ENCODE results near the gene TUBGCP2. TPM values are rescaled to one million over a fixed set of nuclear protein-coding genes. Genes with fewer than 3 reads are reported as not detected.

The TUBGCP2 gene
- total and polyA plus RNA-seq, 9 of the 15 experiments (the other 6 are each of a cell fraction or from before 2014, with no cell fraction given), result 4.3 to 56.6 (median 28.4) TPM

- Histone ChIP-seq H3K4me1 (replicated peaks in 1 of 2; ENCODE audit: control insufficient read depth in 2 of 2, insufficient read depth in 2 of 2, low read length in 2 of 2) (peaks cover 18 to 33% of the 10 kb centered on the region in 2 experiments), H3K27ac (ENCODE audit: extremely low read depth, low read depth, low read length) (no peak overlapping the region), H3K4me2 (ENCODE audit: insufficient read depth, low read length) (no peak overlapping the region), H3K36me3 (ENCODE audit: control insufficient read depth, insufficient read depth, low read length) (peaks cover 39% of the 10 kb centered on the region; the same call in 2 of the 3 replicates), H3K27me3 (ENCODE audit: control insufficient read depth in 2 of 2, insufficient read depth in 2 of 2, low read length in 2 of 2) (no peaks in the 10 kb centered on the region), H3K79me2 (ENCODE audit: control insufficient read depth, insufficient read depth, low read length) (peaks cover 57% of the 10 kb centered on the region), H4K20me1 (replicated peaks; ENCODE audit: control insufficient read depth, insufficient read depth, low read length) (no peaks in the 10 kb centered on the region; the same call in 1 of the 2 replicates), H3K4me3 (no peak overlapping the region), H2AFZ (ENCODE audit: low read depth, low read length) (no peak overlapping the region), H3K9me1 (ENCODE audit: control insufficient read depth, insufficient read depth, low read length) (no peaks in the 10 kb centered on the region), H3K9ac (ENCODE audit: insufficient read depth in 1 of 2, low read depth in 2 of 2, low read length in 2 of 2) (peak overlapping the region in 1 of 2 experiments; percentile 68; a peak in 2 of 4 replicates), H3K9me3 (replicated peaks; ENCODE audit: control insufficient read depth, insufficient read depth, low read depth, low read length) (no peaks in the 10 kb centered on the region)
- CTCF ChIA-PET (ENCODE audit: low intra/inter-chr PET ratio), result no interaction called here
- TF ChIP-seq, protein P1, sequence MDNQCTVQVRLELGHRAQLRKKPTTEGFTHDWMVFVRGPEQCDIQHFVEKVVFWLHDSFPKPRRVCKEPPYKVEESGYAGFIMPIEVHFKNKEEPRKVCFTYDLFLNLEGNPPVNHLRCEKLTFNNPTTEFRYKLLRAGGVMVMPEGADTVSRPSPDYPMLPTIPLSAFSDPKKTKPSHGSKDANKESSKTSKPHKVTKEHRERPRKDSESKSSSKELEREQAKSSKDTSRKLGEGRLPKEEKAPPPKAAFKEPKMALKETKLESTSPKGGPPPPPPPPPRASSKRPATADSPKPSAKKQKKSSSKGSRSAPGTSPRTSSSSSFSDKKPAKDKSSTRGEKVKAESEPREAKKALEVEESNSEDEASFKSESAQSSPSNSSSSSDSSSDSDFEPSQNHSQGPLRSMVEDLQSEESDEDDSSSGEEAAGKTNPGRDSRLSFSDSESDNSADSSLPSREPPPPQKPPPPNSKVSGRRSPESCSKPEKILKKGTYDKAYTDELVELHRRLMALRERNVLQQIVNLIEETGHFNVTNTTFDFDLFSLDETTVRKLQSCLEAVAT (IDR thresholded peaks at IDR 0.05), result no peak
- TF ChIP-seq RBFOX2 (IDR thresholded peaks at IDR 0.05; ENCODE audit: low read depth, low read length) (0 out of 2 replicates have a peak, but pooled peaks have one; percentile 17), SRSF3 (IDR thresholded peaks at IDR 0.05; ENCODE audit: insufficient read depth, low read length) (no peak)
- ATAC-seq (no peak), DNase-seq (ENCODE audit: extremely low read depth in 1 of 4, low spot score in 3 of 4) (no peak), FAIRE-seq (no peak)
- in situ Hi-C loops (cut with MboI) (no loop called here), intact Hi-C loops (cut with micrococcal nuclease) (no loop called here)
- POLR2A ChIA-PET, result interaction anchor here (1.8 kb wide), 1 partner anchor 9 kb away, joined by 4 read pairs; no protein-coding TSS in a partner anchor
- 67% methylated on average over 1 of the region's 10 CpGs for whole genome bisulfite sequencing (ENCODE audit: insufficient coverage, low coverage, missing lambda C conversion rate)
- BruUV-seq (replicated peaks), result no TSS peak
These were observed 5.5 kb downstream of the TUBGCP2 start for GRCh38 chr10:133303206-133303605.

DNA sequence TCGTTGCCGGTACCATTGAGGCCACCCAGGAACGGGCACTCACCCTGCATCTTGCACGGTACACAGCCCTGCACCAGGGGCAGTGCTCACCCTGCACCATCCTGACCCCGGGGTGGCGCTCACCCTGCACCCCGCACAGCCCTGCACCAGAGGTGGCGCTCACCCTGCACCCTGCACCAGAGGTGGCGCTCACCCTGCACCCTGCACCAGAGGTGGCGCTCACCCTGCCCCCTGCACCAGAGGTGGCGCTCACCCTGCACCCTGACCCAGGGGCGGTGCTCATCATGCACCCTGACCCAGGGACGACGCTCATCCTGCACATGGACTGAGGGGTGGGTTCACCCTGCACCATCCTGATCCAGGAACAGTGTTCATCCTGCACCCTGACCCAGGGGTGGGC, 6.4 kb downstream of the TUBGCP2 start:
- Histone ChIP-seq H3K79me2 (ENCODE audit: control insufficient read depth, insufficient read depth, low read length) (peaks cover 48% of the 10 kb centered on the region), H3K4me3 (no peak overlapping the region), H3K27ac (ENCODE audit: extremely low read depth, low read depth, low read length) (no peak overlapping the region), H3K27me3 (ENCODE audit: control insufficient read depth in 2 of 2, insufficient read depth in 2 of 2, low read length in 2 of 2) (no peaks in the 10 kb centered on the region), H3K9me3 (replicated peaks; ENCODE audit: control insufficient read depth, insufficient read depth, low read depth, low read length) (no peaks in the 10 kb centered on the region), H3K36me3 (ENCODE audit: control insufficient read depth, insufficient read depth, low read length) (peaks cover 48% of the 10 kb centered on the region; the same call in 2 of the 3 replicates), H3K9ac (ENCODE audit: insufficient read depth in 1 of 2, low read depth in 2 of 2, low read length in 2 of 2) (peak overlapping the region in 1 of 2 experiments; percentile 26; a peak in 1 of 4 replicates), H3K4me1 (replicated peaks in 1 of 2; ENCODE audit: control insufficient read depth in 2 of 2, insufficient read depth in 2 of 2, low read length in 2 of 2) (peaks cover 17 to 29% of the 10 kb centered on the region in 2 experiments), H2AFZ (ENCODE audit: low read depth, low read length) (no peak overlapping the region), H4K20me1 (replicated peaks; ENCODE audit: control insufficient read depth, insufficient read depth, low read length) (no peaks in the 10 kb centered on the region; the same call in 1 of the 2 replicates), H3K9me1 (ENCODE audit: control insufficient read depth, insufficient read depth, low read length) (no peaks in the 10 kb centered on the region), H3K4me2 (ENCODE audit: insufficient read depth, low read length) (no peak overlapping the region)
- intact Hi-C loops (cut with micrococcal nuclease), result no loop called here
- no peak for TF ChIP-seq NCOA1 (IDR thresholded peaks at IDR 0.05; ENCODE audit: low read depth)
- TF ChIP-seq RBFOX2 (IDR thresholded peaks at IDR 0.05; ENCODE audit: low read depth, low read length), result 0 out of 2 replicates have a peak, but pooled peaks have one; percentile 12
- 0 out of 2 replicates have a peak, but pooled peaks have one; percentile 13 for TF ChIP-seq POLR2G (IDR thresholded peaks at IDR 0.05; ENCODE audit: low read depth, low read length)
- POLR2A ChIA-PET, result interaction anchor here (1.8 kb wide), 1 partner anchor 8 kb away, joined by 4 read pairs; no protein-coding TSS in a partner anchor
- FAIRE-seq (no peak), ATAC-seq (no peak), DNase-seq (ENCODE audit: extremely low read depth in 1 of 4, low spot score in 3 of 4) (no peak)
- 100% methylated on average over 5 of the region's 14 CpGs for WGBS (ENCODE audit: insufficient coverage, low coverage, missing lambda C conversion rate)
- in situ Hi-C loops (cut with MboI), result no loop called here
- no TSS peak for BruUV-seq (replicated peaks)
- CTCF ChIA-PET (ENCODE audit: low intra/inter-chr PET ratio), result no interaction called here
